Midbrain (tissue), 1 donor: ENCODE results near the gene CMTM8.

Source experiments
- DNase-seq: peaks from one replicate; lab custom pipeline; 2025; lab: John Stamatoyannopoulos, UW

The CMTM8 gene

DNA sequence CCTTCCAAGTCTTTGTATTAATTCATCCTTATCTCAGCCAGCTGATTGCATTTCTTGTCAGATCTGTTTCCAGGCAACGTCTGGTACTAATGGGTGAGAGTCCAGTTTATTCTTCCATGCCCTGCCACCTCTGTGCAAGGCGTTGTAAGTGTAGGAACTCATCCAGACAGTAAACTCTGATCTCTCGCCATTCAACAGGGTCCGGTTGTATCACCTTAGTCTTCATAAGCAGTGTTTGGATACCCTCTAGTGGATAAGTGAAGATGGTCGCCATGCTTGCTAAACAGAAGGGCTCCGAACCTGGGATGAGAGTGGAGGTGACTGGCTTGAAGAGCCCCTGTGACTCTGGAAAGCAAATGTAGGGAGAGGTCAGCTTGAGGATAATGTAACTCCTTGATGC is 101.6 kb downstream of the CMTM8 start:
- peak; percentile 22 for DNase-seq

DNA sequence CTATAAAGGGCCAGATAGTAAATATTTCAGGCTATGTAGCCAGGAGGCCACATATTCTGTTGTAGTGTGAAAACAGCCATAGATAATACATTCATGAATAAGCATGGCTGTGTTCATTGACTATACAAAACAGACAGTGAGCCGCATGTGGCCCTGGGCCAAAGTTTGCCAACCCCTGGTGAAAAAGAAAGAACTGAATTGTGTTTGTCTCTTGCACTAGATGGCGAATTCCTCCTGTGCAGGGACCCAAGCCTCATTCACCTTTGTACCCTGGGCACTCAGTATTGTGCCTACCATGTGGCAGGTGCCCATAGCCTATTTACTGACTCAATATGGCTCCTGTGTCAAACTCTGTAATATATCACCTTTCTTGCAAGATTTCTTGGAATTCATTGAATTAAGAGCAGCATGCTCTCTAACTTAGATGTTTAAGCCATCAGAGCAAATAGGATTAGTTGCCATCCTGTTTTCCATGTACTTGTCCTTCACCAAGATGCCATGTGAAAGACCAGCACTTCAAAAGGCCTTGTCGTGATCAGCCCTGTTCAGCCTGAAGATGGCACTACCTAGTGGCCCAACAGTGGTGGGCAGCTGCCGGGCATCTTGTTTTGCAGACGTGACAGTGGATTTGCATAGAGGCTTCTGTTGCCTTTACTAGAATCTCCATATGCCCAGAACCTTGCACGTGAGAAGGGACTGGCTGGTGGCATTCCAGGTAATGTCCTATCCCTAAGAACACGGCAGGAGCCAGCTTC is 102.3 kb downstream of the CMTM8 start:
- DNase-seq: no peak

DNA sequence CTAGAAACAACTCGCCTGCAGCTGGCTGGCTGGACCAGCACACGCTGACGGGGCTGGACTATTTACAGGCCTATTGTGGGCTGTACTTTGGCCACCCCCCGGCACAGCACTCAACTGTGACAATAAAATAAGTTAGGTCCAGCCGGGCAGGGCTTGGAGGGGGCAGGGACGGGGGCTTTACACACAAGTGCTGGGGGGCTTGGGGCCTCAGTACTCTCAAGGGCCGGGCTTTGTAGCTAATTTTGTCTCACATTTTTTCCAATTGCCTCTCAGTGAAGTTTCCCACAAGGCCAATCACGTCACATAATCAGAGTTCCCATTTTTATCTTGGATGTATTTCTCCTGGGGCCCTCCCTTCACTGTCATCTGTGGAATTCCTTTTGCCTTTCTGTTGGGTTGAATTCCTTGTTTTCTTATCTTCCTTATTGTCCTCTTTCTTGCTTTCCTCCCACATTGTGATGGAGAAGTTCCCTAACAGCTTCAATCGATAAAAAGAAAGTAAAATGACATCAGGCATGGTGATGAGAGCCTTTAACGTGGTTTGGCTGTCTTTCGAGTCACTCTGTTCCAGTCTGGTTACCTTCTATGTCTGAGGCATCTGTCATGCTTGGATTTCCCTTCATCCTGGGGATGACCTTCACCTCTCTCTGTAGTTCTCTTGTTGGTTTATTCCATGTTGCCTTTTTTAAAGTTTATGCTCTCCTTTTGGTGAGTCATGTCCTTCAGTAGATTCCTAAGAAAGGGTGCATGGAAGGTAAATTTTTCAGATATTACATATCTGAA is 109.1 kb downstream of the CMTM8 start:
- no peak for DNase-seq

DNA sequence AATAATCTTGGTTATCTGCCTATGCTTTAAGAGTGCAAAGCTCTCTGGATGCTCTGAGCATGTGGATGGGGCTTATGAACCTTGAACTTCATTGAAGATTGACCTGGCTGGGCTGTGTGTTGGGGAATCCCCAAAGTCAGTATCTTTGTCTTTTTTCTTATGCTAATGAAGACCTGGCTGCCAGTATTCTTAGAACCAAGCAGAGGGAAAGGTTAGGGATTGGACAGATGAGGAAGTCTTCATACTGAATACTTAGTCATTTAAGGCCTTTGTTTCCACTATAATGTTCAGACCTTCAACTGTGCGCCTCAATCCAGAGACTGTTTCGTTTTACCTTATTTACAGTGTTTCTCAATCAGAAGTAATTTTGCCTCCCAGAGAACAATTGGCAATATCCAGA is 110.7 kb downstream of the CMTM8 start:
- DNase-seq: no peak

DNA sequence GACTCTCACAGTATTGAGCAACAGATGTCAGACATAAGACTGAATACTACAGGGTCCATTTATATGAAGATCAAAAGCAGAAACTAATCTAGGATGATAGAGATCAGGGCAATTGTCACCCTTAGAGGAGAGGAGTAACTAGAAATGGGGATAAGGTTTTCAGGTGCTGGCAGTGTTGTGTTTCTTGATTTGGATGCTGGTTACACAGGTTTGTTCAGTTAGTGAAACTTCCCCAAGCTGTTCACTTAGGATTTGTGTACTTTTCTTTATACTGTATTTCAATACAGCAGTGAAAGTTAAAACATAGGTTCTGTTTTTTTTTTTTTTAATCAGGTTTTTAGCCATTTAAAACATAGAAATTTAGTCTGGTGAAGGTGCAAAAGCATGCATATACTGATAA is 114.1 kb downstream of the CMTM8 start:
- DNase-seq: no peak

DNA sequence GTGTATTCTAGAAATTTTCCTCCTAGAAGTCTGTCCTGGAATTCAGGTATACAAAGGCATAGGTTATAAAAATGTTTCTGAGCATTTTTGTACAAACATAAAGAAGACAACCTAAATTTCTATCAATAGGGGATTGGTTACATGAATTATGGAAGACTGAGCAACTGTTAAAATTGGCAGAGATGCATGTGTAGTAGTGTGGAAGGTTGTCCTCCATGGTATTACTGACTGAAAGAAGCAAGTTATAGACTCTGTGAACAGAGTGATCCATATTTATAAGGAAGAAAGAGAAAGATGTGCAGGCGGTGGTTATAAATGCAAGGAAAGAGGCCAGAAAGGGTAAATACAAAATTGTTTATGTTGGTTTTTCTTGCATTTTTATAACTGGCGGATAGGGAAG is 114.9 kb downstream of the CMTM8 start:
- DNase-seq: no peak

DNA sequence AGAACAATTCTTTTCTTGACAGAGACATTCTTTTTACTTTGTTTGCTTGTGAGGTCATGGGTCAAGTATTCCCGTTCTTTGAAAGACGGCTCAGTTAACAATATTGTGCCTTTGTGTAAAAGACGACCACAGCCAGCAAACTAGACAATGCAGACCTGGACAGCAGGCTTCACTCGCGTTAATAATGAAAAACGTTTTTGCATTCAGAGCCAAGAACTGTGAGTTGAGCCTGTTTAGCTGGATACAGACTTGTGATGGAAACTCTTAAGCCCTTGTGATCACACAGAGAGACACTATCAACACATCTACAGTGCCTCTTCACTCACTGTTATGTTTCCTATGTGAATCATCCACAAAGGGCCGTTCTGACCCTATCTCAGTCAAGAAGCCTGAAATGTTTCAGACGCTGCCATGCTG is 115.9 kb downstream of the CMTM8 start:
- no peak for DNase-seq

DNA sequence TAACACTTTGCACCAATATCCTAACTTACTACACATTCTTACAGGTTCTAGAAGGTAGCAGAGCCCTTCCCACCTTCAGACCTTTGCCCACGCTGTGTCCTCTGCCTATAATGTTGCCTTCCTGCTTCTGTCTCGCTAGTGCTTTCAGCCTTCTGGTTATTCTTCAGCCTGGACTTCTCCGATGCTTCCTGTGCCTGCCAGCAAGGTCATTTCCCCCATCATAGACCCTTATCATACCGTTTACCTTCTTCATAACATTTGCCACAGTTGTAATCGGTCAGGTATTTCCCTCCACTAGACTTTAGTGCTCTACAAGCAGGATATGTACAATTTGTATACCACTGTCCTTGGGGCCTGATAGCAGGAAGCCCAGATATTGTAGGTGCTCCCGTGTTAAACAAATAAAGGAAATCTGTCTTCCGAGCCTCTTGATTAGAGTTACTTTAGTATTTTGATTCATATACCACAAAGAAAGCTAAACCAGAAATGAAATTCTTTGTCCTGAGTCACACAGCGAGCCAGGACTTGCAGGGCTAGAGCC is 117.3 kb downstream of the CMTM8 start:
- no peak for DNase-seq

DNA sequence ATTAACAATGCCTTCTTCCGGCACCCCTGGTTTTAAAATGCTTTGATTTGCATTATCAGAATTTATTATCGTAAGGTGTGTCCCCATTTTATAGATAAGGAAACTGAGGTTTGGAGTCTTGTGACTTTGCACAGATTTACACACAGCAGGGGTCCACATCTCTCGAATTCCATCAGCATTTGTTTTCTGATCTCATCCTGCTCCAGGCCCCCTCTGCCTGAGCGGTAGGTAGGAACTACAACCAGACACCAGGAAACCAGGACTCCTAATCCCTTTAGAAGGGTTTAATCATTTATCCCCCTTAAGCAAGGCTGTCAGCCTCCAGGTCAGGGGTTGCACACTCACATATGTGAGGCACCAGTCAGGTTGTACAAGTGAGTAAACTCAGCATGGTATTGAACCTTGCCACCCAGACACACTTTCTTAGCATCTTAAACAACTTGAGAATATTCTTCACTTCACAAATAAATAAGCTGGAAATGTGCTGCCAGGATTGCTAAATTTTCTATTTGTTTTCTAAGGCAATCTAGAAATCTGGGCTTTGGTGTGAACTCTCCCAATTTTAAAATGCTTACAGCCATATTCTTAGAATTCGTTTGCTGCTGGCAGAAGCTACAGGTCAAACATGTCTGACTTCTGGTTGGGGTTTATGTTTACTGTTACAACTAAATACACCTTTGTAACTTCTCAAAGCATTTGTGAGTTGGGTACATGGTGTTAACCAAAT is 121.4 kb downstream of the CMTM8 start:
- no peak for DNase-seq

DNA sequence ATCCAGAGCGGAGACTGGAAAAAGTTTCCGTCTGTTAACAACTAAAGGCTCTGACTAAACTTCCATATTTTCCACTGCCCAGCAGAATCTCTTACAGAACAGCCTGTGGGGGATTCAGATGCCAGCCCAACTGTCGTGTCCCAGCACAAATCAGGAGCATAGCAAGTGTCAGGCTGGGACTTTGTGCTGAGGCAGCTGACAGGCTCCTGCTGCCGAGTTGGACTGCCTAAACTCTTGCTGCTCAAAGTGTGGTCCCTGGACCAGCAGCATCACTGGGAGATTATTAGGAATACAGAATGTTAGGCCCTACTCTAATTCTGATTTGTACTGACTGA is 122.0 kb downstream of the CMTM8 start:
- DNase-seq: no peak

DNA sequence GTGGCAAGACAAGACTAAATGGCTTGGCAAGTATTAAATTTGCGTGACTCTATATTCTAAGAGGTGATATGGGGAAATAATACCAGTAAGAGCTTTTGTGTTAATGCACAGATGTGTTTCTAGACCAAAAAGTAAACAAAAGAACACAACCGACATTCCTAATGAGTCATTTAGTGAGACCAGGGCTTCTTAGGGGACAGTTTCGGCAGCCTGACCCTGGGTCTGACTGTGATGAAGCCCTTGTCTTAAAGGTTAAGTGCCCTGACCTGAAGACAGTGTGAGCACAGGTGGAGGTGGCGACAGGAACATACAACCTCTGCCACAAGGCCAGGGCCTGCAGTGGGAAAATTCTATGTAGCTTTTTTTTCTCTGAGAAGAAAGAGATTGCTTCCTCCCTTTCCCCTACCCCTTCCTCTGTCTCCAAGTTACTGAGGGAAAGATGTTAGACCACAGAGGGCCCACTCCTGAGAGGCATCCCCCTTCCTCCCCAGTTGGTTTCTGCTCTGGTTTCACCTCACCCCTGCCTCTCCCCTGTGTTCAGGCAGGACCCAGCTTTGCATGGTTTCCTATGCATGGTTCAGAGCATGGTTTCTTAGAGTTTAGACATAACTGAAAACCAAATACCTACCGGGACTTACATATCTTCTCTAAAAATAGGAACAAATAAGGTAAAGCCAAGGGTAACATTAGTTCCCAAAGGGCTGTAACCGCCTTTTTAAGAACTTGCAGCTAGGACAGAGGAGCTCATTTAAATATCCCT is 128.3 kb downstream of the CMTM8 start:
- DNase-seq: no peak

DNA sequence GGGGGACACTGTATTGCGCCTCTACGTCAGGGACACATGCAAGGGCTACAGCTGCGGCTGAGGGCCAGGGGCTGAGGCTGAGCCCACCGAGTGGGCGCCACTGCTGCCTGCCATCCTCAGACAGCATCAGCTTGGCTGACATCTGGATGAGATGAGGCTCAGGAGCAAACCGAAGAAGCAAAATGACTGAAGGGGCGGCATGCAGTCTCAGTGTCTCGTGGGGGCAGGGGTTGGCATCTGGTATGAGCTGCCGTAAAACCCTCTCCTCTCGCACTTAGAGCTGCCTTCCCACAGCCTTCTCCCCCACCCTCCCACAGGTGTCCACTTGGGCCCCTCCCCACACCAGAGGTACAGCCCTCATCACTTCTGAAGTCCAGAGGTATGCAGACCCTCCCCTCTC is 129.0 kb downstream of the CMTM8 start:
- no peak for DNase-seq

DNA sequence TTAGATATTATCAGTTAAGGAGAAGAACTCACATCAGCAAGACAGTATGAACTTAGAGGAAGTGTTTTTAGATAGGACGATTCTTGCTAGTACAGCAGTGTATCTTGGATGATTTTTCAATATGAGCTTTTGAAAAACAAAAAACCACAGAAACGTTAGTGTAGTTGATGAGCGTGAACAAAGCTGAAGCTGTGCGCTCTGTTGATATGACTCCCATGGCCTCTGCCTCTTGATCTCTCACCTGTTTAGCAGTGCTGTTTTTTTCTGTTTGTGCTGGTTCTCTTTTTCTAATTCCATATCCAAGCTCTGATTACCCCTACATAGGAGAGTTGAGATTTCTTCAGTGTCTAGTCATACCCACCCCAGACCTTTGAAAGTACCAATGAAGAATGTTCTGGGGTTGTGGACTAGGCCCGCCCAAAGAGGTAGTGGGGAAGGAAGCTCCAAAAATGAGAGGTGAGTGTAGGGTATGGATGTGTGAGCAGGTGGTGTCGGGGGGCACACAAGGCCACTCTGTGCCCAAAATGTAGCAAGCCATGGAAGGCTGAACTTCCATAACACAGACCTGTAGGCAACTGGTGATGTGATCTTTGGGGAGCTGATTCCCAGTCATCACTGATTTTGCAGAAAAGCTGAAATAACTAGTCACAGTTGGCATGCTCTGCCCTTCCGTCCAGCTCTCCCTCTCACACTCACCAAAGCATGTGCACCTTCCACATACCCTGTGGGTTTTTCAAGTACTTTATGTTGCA is 133.2 kb downstream of the CMTM8 start:
- no peak for DNase-seq

DNA sequence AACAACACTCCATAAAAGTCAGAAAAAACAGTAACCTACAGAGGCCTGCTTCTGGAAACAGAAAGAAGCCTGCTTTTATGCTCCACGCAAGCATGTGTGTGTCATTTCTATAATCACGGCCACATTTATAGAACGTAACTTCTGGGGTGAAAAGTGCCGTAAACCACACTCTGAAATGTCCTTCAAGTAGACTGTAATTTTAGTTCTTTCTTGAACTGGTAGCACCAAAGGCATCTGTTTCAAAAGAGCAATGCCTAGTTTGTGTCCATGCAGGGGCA is 133.7 kb downstream of the CMTM8 start:
- no peak for DNase-seq

DNA sequence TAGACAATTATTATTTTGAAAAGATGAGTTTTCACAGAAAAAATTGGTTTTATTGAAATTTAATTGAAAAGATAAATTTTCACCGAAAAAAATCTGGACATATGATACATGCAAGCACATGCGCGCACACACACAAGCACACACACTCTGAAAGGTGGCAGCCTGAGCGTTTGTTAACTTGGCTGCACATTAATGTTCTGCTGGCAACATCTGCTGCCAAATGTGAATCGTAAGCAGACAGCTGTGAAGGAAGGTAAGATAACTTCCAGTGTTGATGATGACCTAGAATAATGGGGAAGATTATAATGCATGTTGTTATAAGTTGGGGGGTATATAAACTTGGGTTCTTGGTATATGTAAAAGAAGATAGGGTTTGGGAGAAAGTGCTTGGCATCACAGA is 134.8 kb downstream of the CMTM8 start:
- no peak for DNase-seq

DNA sequence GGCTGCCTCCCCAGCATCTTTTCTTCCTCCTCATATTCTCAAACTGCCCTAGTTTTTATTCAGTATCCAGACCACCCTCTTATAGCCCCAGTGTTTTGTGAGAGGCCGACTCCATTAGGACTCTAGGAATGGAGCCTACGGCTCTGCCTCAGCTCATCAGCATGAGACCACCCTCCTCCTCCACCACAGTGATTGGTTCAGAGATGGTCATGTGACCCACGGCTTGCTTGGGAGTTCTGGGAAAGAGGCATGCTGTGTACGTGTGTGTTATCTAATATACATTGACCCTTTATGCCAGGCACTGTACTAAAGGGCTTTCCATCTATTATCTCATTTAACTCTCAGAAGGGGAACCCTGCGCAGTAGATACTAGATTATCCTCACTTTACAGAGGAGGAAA is 135.4 kb downstream of the CMTM8 start:
- DNase-seq: no peak

DNA sequence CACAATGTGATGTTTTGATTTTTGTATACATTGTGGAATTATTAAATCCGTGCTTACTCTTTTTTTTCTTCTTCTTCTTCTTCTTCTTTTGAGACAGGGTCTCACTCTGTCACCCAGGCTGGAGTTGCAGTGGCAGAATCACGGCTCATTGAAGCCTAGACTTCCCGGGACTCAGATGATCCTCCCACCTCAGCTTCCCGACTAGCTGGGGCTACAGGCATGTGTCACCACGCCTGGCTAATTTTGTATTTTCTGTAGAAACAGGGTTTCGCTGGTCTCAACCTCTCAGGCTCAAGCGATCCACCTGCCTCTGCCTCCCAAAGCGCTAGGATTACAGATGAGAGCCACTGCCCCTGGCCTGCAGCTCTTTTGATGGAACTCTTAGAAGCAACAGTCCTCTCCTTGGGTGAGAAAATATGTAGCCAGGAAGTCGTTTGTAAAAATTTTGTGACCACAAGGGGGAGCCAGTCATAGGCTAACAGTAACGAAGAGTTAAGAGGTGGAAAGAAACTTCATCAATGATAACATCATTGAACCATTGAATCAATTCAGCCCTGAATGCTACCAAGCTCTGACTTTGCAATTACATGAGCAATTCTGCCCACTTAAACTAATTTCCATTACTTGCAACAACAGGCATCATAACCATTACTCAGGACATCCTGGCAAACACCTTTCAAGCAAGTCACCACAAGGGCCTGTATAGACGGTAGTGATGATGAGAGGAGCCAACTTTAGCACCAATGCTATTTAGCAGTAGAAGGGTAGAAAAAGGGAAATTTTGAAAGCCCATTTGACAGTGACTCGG is 136.5 kb downstream of the CMTM8 start:
- peak; percentile 65 for DNase-seq

DNA sequence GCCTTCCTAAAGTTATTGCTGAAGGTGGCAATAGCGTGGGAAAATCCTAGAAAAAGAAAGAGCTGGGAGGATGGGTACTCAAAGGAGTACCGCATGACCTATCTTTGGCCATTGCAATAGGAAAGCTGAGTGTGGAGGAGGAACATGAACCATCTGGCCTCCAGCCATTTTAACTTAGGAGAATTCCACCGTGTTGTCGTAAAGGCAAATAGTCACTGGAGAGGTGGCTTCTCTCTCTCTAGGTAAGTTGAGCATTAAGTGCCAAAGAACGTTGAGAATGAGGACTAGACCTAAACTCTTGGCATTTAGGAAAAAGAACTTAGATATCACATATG is 137.1 kb downstream of the CMTM8 start:
- no peak for DNase-seq

DNA sequence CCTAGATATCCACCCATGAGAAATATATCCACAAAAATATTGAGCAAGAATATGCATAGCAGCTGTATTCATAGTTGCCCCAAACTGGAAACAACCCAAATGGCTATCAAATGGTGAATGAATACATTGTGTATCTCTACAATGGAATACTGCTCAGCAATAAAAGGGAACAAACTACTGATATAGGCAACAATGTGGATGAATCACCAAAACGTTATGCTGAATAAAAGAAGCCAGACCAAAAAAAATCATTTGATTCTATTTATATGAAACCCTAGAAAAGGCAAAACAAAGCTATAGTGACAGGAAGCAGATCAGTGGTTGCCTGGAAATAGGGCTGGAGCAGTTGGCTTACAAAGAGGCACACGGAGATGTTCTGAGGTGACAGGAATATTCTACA is 137.6 kb downstream of the CMTM8 start:
- no peak for DNase-seq

DNA sequence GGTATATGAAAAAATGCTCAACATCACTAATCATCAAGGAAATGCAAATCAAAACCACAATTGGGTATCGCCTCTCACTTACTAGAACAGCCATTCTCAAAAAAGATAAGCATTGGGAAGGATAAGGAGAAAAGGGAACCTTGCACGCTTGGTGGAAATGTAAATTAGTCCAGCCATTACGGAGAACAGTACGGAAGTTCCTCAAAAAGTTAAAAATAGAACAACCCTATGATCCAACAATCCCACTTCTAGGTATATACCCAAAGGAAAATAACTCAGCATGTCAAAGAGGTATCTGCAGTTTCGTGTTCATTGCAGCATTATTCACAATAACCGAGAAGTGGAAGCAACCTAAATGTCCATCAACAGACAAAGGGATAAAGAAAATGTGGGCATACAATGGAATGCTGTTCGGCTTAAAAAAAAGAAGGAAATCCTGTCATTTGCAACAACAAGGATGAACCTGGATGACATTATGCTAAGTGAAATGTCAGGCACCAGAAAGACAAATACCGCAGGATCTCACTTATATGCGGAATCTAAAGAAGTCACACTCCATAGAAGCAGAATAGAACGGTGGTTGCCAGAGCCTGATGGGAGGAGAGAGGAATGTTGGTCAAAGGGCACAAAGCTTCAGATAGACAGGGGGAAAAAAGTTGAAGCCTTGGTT is 141.5 kb downstream of the CMTM8 start:
- no peak for DNase-seq
